K562 (cell line): ENCODE results near the gene AGBL1.

Source experiments
- CHD1 ChIP-seq: fragments of 200-600 bp; sonication (generic); IDR thresholded peaks from one replicate; pipeline ENCODE4 v1.6.1; 2012; ENCODE audit warnings: mild to moderate bottlenecking, moderate library complexity, low read length, inconsistent platforms
- CHD4 ChIP-seq: fragments of 200-600 bp; sonication (generic); IDR thresholded peaks from 3 replicates; pipeline ENCODE4 v1.6.1; 2012; ENCODE audit warnings: low read depth, mild to moderate bottlenecking, mixed read lengths, low read length, inconsistent platforms; ENCODE audit not compliant: insufficient read depth, insufficient replicate concordance, poor library complexity, severe bottlenecking
- EZH2 ChIP-seq: IDR thresholded peaks from 2 replicates; pipeline ENCODE4 v1.6.1; 2012; ENCODE audit warnings: low read depth, mild to moderate bottlenecking, inconsistent platforms, low read length, borderline replicate concordance
- MAX ChIP-seq: sonication (generic); formaldehyde crosslinking; IDR thresholded peaks from 2 replicates; pipeline ENCODE4 v1.9.0; 2022; ENCODE audit warnings: mild to moderate bottlenecking, missing genetic modification reagents
- MLX ChIP-seq, 2 experiments: fragments of 450-650 bp in 1 of 2; sonication (generic) in 1 of 2; formaldehyde crosslinking; conservative IDR thresholded peaks; 2 replicates each; pipeline versions ENCODE4 v1.4.0 to v1.8.1; 2020 to 2022; ENCODE audit warnings: mild to moderate bottlenecking in 1 of 2, missing genetic modification reagents in 1 of 2
- NFE2 ChIP-seq: IDR thresholded peaks from 2 replicates; pipeline ENCODE4 v1.6.1; 2014; ENCODE audit warnings: antibody characterized with exemption, low read depth
- PURB ChIP-seq: sonication (generic); formaldehyde crosslinking; IDR thresholded peaks from 2 replicates; pipeline ENCODE4 v1.9.0; 2021; ENCODE audit warnings: low read depth, mild to moderate bottlenecking, missing genetic modification reagents
- RAD21 ChIP-seq, 2 experiments: fragments of 250-450 bp in 1 of 2; fragments of 450-650 bp in 1 of 2; sonication (Bioruptor Pico) in 1 of 2; formaldehyde crosslinking in 1 of 2; IDR thresholded peaks in 1 of 2; conservative IDR thresholded peaks in 1 of 2; 2 replicates each; pipeline versions ENCODE4 v1.4.0 to v1.8.0; 2020 to 2022; ENCODE audit warnings: mild to moderate bottlenecking in 2 of 2, moderate library complexity in 1 of 2
- REST ChIP-seq, 2 experiments: fragments of 450-650 bp; formaldehyde crosslinking in 1 of 2; IDR thresholded peaks; 2 replicates each; pipeline versions ENCODE4 v1.4.0 to v1.6.1; 2014 to 2020; ENCODE audit warnings: mild to moderate bottlenecking in 2 of 2, borderline replicate concordance in 1 of 2, low read depth in 1 of 2
- RNF219 ChIP-seq: fragments of 250-450 bp; sonication (Bioruptor Pico); IDR thresholded peaks from 2 replicates; pipeline ENCODE4 v1.5.0; 2022; ENCODE audit warnings: mild to moderate bottlenecking
- SMC3 ChIP-seq: conservative IDR thresholded peaks from 2 replicates; pipeline ENCODE4 v1.6.1; 2011; ENCODE audit warnings: low read depth, low read length, improper control_type of control experiment; ENCODE audit not compliant: insufficient read depth
- TCF7 ChIP-seq: sonication (generic); IDR thresholded peaks from 2 replicates; pipeline ENCODE4 v1.6.1; 2016; ENCODE audit warnings: antibody characterized with exemption, borderline replicate concordance
- ZNF239 ChIP-seq: fragments of 250-450 bp; sonication (Bioruptor Pico); IDR thresholded peaks from 2 replicates; pipeline ENCODE4 v1.4.0; 2020; ENCODE audit warnings: mild to moderate bottlenecking
- ZNF668 ChIP-seq: fragments of 250-450 bp; sonication (Bioruptor Pico); IDR thresholded peaks from 2 replicates; pipeline ENCODE4 v1.8.0; 2022; ENCODE audit warnings: mild to moderate bottlenecking, inconsistent platforms

- no peak for TF ChIP-seq RNF219
- TF ChIP-seq CHD1: no peak
- no peak for TF ChIP-seq ZNF668 (CRISPR knock-in tag)
- no peak for TF ChIP-seq ZNF239
- TF ChIP-seq NFE2: no peak
- TF ChIP-seq MAX (CRISPR knock-in tag): no peak
- TF ChIP-seq TCF7: no peak
- no peak for TF ChIP-seq PURB (CRISPR knock-in tag)
- no peak for TF ChIP-seq REST (IDR thresholded peaks at IDR 0.05; ENCODE audit: borderline replicate concordance)
- no peak for TF ChIP-seq REST (CRISPR knock-in tag; IDR thresholded peaks at IDR 0.05; ENCODE audit: low read depth)
- TF ChIP-seq MLX (CRISPR knock-in tag; conservative IDR thresholded peaks at IDR 0.05): no peak
- no peak for TF ChIP-seq RAD21 (CRISPR knock-in tag; conservative IDR thresholded peaks at IDR 0.05 in 1 of 2, IDR thresholded peaks at IDR 0.05 in 1 of 2)
- no peak for TF ChIP-seq EZH2
- TF ChIP-seq SMC3: no peak
- TF ChIP-seq CHD4: no peak
These were observed 193.6 kb downstream of the AGBL1 start for GRCh38 chr15:86273309-86273708.
